Gastrocnemius medialis (tissue), 4 donors: ENCODE results near the gene PURA. TPM values are rescaled to one million over a fixed set of nuclear protein-coding genes. Genes with fewer than 3 reads are reported as not detected.

Source experiments
- ATAC-seq, 2 donors: fragments of 150-250 bp; one replicate each; pipeline ENCODE4 v1.9.1; 2016
- DNase-seq, 2 donors: peaks; one replicate each; pipeline ENCODE4 v3.0.0-alpha.2; 2019
- H3K27ac ChIP-seq, 4 donors: fragments of 200-600 bp; sonication (generic); 1 replicate in 1 of 4; 2 replicates in 3 of 4; pipeline ENCODE4 v1.5.1; 2016 to 2018; ENCODE audit warnings: mild to moderate bottlenecking in 2 of 4, moderate library complexity in 1 of 4
- H3K27me3 ChIP-seq, 3 donors: fragments of 200-600 bp; sonication (generic) in 2 of 3; 1 replicate in 1 of 3; 2 replicates in 2 of 3; pipeline versions ENCODE4 v1.5.1 to v1.6.0; 2016 to 2019; ENCODE audit warnings: mild to moderate bottlenecking in 1 of 3, moderate library complexity in 1 of 3
- H3K36me3 ChIP-seq, 2 donors: fragments of 200-600 bp; sonication (generic) in 1 of 2; one replicate each; pipeline ENCODE4 v1.5.1; 2017 to 2018
- H3K4me1 ChIP-seq, 2 donors: fragments of 200-600 bp; sonication (generic) in 1 of 2; one replicate each; pipeline ENCODE4 v1.5.1; 2016 to 2017; ENCODE audit warnings: mild to moderate bottlenecking in 2 of 2
- H3K4me3 ChIP-seq, 4 donors: fragments of 200-600 bp; sonication (generic) in 3 of 4; 1 replicate in 1 of 4; 2 replicates in 3 of 4; pipeline ENCODE4 v1.5.1; 2016 to 2019; ENCODE audit warnings: mild to moderate bottlenecking in 2 of 4
- H3K9me3 ChIP-seq, 3 donors: fragments of 200-600 bp; sonication (generic) in 2 of 3; 1 replicate in 1 of 3; 2 replicates in 2 of 3; pipeline ENCODE4 v1.5.1; 2016 to 2019
- CTCF ChIP-seq, 5 experiments: fragments of 450-650 bp in 3 of 5; fragments of 200-600 bp in 2 of 5; sonication (generic) in 2 of 5; IDR thresholded peaks in 4 of 5; conservative IDR thresholded peaks in 1 of 5; 1 replicate in 4 of 5; 2 replicates in 1 of 5; pipeline ENCODE4 v1.5.1; 2016 to 2019; ENCODE audit warnings: antibody characterized with exemption in 5 of 5, mild to moderate bottlenecking in 3 of 5, moderate library complexity in 3 of 5
- POLR2A ChIP-seq, 2 donors: fragments of 450-650 bp; IDR thresholded peaks; one replicate each; pipeline ENCODE4 v1.6.1; 2017; ENCODE audit warnings: antibody characterized with exemption in 2 of 2, mild to moderate bottlenecking in 2 of 2, moderate library complexity in 2 of 2
- in situ Hi-C, 4 donors: fragments of 200-750 bp; cut with MboI; loops; one replicate each; pipeline versions ENCODE4 v1.15.0 to v1.8.0; 2017; ENCODE audit warnings: low sequenced_read_pairs in 4 of 4
- intact Hi-C: fragments of 100-400 bp; cut with DNase I; formaldehyde crosslinking; loops from one replicate; pipeline ENCODE4 v1.15.1; 2023; ENCODE audit warnings: low total_unique reads
- total RNA-seq, 4 donors: library from RNA; depleted of rRNA; stranded (reverse); fragments of >200 nt; gene quantifications; one replicate each; pipeline versions ENCODE4 v1.1.0 to v1.2.3, GENCODE V29; 2016

The PURA gene
- total RNA-seq, 4 donors from 2014 or later, result 13.6 to 20.6 (median 16.5) TPM

- intact Hi-C loops, result loop anchor here (2.0 kb wide), 2 partner anchors 65 to 67 kb away; partner anchors contain the start of genes CYSTM1 and NRG2
- H3K36me3 ChIP-seq, result no peaks in the 10 kb centered on the region
- H3K9me3 ChIP-seq, result no peaks in the 10 kb centered on the region
- in situ Hi-C loops, result no loop called here
- ATAC-seq (peak; percentile 94 to 96), DNase-seq (peak; percentile 88 to 92)
- no peaks in the 10 kb centered on the region for H3K27me3 ChIP-seq
- H3K4me1 ChIP-seq, result peaks cover 34 to 39% of the 10 kb centered on the region in 2 donors
- peak overlapping the region; percentile 80 to 89 (median 84) for H3K4me3 ChIP-seq
- TF ChIP-seq POLR2A (IDR thresholded peaks at IDR 0.05) (peak; percentile 91 to 93), CTCF (IDR thresholded peaks at IDR 0.05 in 4 of 5, conservative IDR thresholded peaks at IDR 0.05 in 1 of 5) (peak in 4 of 5 experiments; percentile 21 to 37 (median 30))
- H3K27ac ChIP-seq, result peak overlapping the region; percentile 98 to 100 (median 98)
These were observed 6.4 kb upstream of the PURA start for GRCh38 chr5:140107312-140108092.

GRCh38 chr5:140108093-140109017 lies 5.6 kb upstream of the PURA start:
- TF ChIP-seq POLR2A (IDR thresholded peaks at IDR 0.05) (no peak), CTCF (IDR thresholded peaks at IDR 0.05 in 4 of 5, conservative IDR thresholded peaks at IDR 0.05 in 1 of 5) (no peak)
- Histone ChIP-seq H3K4me1 (peaks cover 35 to 48% of the 10 kb centered on the region in 2 donors), H3K27ac (peak overlapping the region; percentile 98 to 100 (median 98)), H3K36me3 (no peaks in the 10 kb centered on the region), H3K4me3 (peak overlapping the region; percentile 80 to 89 (median 84)), H3K9me3 (no peaks in the 10 kb centered on the region), H3K27me3 (no peaks in the 10 kb centered on the region)
- in situ Hi-C loops (no loop called here), intact Hi-C loops (loop anchor here (2.0 kb wide), 1 partner anchor 66 kb away; the partner anchor contains the start of gene CYSTM1)
- peak in 1 of 2 donors; percentile 12 for ATAC-seq
- peak in 1 of 2 donors; percentile 18 for DNase-seq

- Histone ChIP-seq H3K4me1 (peaks cover 35 to 49% of the 10 kb centered on the region in 2 donors), H3K36me3 (no peaks in the 10 kb centered on the region), H3K9me3 (no peaks in the 10 kb centered on the region), H3K27ac (peak overlapping the region; percentile 98 to 100 (median 98)), H3K4me3 (peak overlapping the region; percentile 80 to 89 (median 84)), H3K27me3 (no peaks in the 10 kb centered on the region)
- in situ Hi-C loops (no loop called here), intact Hi-C loops (loop anchor here (2.0 kb wide), 1 partner anchor 66 kb away; the partner anchor contains the start of gene CYSTM1)
- DNase-seq (no peak), ATAC-seq (no peak)
- TF ChIP-seq POLR2A (IDR thresholded peaks at IDR 0.05) (no peak), CTCF (IDR thresholded peaks at IDR 0.05 in 4 of 5, conservative IDR thresholded peaks at IDR 0.05 in 1 of 5) (no peak)
These were observed 4.7 kb upstream of the PURA start for GRCh38 chr5:140109018-140109758.
